ENCODE data around the gene HLTF. TPM values are rescaled to one million over a fixed set of nuclear protein-coding genes. Genes with fewer than 3 reads are reported as not detected.
A peak's percentile ranks its signal among the peaks of the same experiment; 100 is the strongest.

Gene HLTF
- total RNA-seq, 1 donor from 2014 or later, result 12.9 TPM

- no peaks in the 10 kb centered on the region for H3K36me3 ChIP-seq (ENCODE audit: control insufficient read depth, insufficient read depth, low read length)
- no peak overlapping the region for H3K4me3 ChIP-seq (ENCODE audit: low read depth, low read length)
- no peaks in the 10 kb centered on the region for H3K27me3 ChIP-seq (ENCODE audit: control insufficient read depth, insufficient read depth, low read length)
- FAIRE-seq, result no peak
- no peak for TF ChIP-seq CTCF (IDR thresholded peaks at IDR 0.05; ENCODE audit: insufficient read depth, low read length, severe bottlenecking)
- DNase-seq (ENCODE audit: low read depth), result no peak
These were observed 4.6 kb downstream of the HLTF start for GRCh38 chr3:149081772-149082171.

DNA sequence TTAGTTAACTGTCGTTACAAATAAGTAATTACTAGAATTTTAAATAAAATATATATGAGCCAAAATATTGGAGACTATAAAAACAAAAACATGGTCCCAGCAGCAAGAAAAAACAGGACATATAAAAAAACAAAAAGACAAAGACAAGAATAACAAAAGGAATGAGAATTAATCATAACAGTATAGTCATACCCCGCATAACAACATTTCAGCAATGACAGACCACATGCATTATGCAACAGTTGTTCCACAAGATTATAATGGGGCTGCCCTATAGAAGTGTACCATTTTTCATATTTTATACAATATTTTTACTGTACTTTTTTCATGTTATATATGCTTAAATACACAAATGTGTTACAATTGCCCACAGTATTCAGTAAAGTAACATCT is 5.6 kb downstream of the HLTF start:
- no peaks in the 10 kb centered on the region for H3K27me3 ChIP-seq (ENCODE audit: control insufficient read depth, insufficient read depth, low read length)
- DNase-seq (ENCODE audit: low read depth) (peak; percentile 85), FAIRE-seq (no peak)
- H3K4me3 ChIP-seq (ENCODE audit: low read depth, low read length), result no peak overlapping the region
- H3K36me3 ChIP-seq (ENCODE audit: control insufficient read depth, insufficient read depth, low read length), result no peaks in the 10 kb centered on the region
- TF ChIP-seq CTCF (IDR thresholded peaks at IDR 0.05; ENCODE audit: insufficient read depth, low read length, severe bottlenecking), result no peak

DNA sequence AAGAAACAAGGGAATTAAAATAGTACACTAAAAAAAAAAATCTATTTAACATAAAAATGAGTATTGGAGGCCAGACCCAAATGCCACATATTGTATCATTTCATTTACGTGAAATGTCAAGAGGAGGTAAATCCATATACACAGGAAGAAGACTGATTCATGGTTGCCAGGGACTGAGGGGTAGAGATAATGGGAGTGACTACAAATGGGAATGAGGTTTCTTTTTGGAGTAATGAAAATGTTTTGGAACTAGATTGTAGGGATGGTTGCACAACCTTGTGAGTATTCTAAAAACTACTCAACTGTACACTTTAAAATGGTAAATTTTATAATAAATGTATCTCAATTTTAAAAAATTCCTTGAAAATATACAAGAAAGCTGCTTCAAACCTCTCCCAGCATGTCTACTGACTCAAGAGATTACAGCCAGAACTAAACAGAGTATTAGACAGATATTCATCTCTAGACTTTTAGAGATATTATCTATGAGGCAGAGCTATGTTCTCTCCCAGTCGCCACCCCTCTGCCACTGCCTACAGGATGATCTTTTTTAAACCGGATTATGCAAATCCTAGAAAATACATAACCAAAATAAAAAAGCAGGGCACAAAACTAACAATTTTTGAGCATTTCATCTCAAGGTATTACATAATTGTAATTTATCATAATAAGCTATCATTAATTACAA is 6.2 kb downstream of the HLTF start:
- FAIRE-seq (no peak), DNase-seq (ENCODE audit: low read depth) (no peak)
- no peak overlapping the region for H3K4me3 ChIP-seq (ENCODE audit: low read depth, low read length)
- TF ChIP-seq CTCF (IDR thresholded peaks at IDR 0.05; ENCODE audit: insufficient read depth, low read length, severe bottlenecking), result no peak
- no peaks in the 10 kb centered on the region for H3K36me3 ChIP-seq (ENCODE audit: control insufficient read depth, insufficient read depth, low read length)
- no peaks in the 10 kb centered on the region for H3K27me3 ChIP-seq (ENCODE audit: control insufficient read depth, insufficient read depth, low read length)

DNA sequence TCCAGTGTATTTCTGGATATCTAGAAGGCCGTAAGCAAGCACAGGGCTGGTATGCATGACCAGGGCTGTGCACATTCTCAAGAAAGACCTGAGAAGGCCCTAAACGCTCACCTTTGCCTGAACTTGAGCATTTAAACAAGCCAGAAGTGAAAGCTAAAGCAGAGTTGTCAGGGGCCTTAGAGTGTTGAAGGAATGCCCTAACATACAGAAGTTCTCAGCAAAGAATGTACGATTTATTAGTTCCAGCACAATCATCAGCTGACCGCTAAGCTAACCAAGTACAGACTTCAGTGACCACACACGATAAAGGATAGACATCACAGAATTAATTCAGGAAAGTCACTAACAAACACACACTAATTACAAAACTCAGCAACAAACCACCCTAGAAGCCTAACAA is 8.7 kb downstream of the HLTF start:
- Histone ChIP-seq H3K4me3 (ENCODE audit: low read depth, low read length) (no peak overlapping the region), H3K27me3 (ENCODE audit: control insufficient read depth, insufficient read depth, low read length) (no peaks in the 10 kb centered on the region), H3K36me3 (ENCODE audit: control insufficient read depth, insufficient read depth, low read length) (no peaks in the 10 kb centered on the region)
- no peak for FAIRE-seq
- no peak for TF ChIP-seq CTCF (IDR thresholded peaks at IDR 0.05; ENCODE audit: insufficient read depth, low read length, severe bottlenecking)
- DNase-seq (ENCODE audit: low read depth), result no peak

GRCh38 chr3:149067883-149068282 is 18.4 kb downstream of the HLTF start:
- no peak for TF ChIP-seq CTCF (IDR thresholded peaks at IDR 0.05; ENCODE audit: insufficient read depth, low read length, severe bottlenecking)
- H3K36me3 ChIP-seq (ENCODE audit: control insufficient read depth, insufficient read depth, low read length), result no peaks in the 10 kb centered on the region
- DNase-seq (ENCODE audit: low read depth), result no peak
- FAIRE-seq, result no peak
- H3K4me3 ChIP-seq (ENCODE audit: low read depth, low read length), result no peak overlapping the region
- no peaks in the 10 kb centered on the region for H3K27me3 ChIP-seq (ENCODE audit: control insufficient read depth, insufficient read depth, low read length)

DNA sequence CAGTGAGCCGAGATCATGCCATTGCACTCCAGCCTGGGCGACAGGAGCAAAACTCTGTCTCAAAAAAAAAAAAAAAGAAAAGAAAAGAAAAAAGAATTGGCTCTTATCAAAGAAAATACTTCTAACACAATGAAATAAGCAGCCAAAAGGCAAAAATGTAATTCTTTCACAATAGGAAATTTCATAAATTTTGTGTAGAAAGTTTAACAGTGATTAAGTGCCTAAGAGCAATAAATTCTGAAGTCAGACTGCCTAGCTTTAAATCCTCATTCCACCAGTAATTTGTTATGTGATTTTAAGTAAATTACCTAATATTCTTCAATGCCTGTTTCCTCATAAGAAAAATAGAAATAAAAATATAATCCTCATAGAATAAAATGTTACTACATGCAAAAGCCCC is 24.6 kb downstream of the HLTF start:
- no peak for FAIRE-seq
- no peaks in the 10 kb centered on the region for H3K36me3 ChIP-seq (ENCODE audit: control insufficient read depth, insufficient read depth, low read length)
- TF ChIP-seq CTCF (IDR thresholded peaks at IDR 0.05; ENCODE audit: insufficient read depth, low read length, severe bottlenecking), result no peak
- no peaks in the 10 kb centered on the region for H3K27me3 ChIP-seq (ENCODE audit: control insufficient read depth, insufficient read depth, low read length)
- no peak for DNase-seq (ENCODE audit: low read depth)
- no peak overlapping the region for H3K4me3 ChIP-seq (ENCODE audit: low read depth, low read length)

Data from bronchial epithelial cell (primary cell).